Fibroblast of lung (primary cell): ENCODE data around the gene RPL36AL. TPM values are rescaled to one million over a fixed set of nuclear protein-coding genes. Genes with fewer than 3 reads are reported as not detected.

ENCODE experiments used
- DNase-seq, 2 donors: peaks; one replicate each; pipeline versions ENCODE4 v3.0.0 to v3.0.0-alpha.2; 2010; ENCODE audit warnings: low read depth in 2 of 2
- H2AFZ ChIP-seq: 2 replicates; pipeline ENCODE4 v1.5.1; 2012; ENCODE audit warnings: low read length, control low read depth, inconsistent platforms
- H3K27ac ChIP-seq: 2 replicates; pipeline ENCODE4 v1.5.1; 2011; ENCODE audit warnings: low read length, control low read depth; ENCODE audit not compliant: insufficient read depth
- H3K27me3 ChIP-seq: 2 replicates; pipeline ENCODE4 v1.5.1; 2011; ENCODE audit warnings: mild to moderate bottlenecking, low read length; ENCODE audit not compliant: control insufficient read depth, insufficient read depth
- H3K36me3 ChIP-seq: 2 replicates; pipeline ENCODE4 v1.5.1; 2011; ENCODE audit warnings: low read length; ENCODE audit not compliant: control insufficient read depth, insufficient read depth
- H3K4me1 ChIP-seq: 2 replicates; pipeline ENCODE4 v1.5.1; 2011; ENCODE audit warnings: low read length; ENCODE audit not compliant: control insufficient read depth, insufficient read depth; ENCODE audit errors: extremely low read depth
- H3K4me2 ChIP-seq: 2 replicates; pipeline ENCODE4 v1.5.1; 2011; ENCODE audit warnings: low read length, control low read depth; ENCODE audit not compliant: insufficient read depth; ENCODE audit errors: extremely low read depth
- H3K4me3 ChIP-seq, 4 experiments: fragments of 200-600 bp in 1 of 4; sonication (generic) in 1 of 4; replicated peaks in 1 of 4; 2 replicates each; pipeline ENCODE4 v1.5.1; 2011 to 2016; ENCODE audit warnings: low read length in 4 of 4, low read depth in 3 of 4, mild to moderate bottlenecking in 3 of 4, control low read depth in 2 of 4, inconsistent platforms in 1 of 4, mixed read lengths in 1 of 4; ENCODE audit not compliant: insufficient read depth in 1 of 4; ENCODE audit errors: control extremely low read depth in 1 of 4
- H3K79me2 ChIP-seq: 2 replicates; pipeline ENCODE4 v1.5.1; 2012; ENCODE audit warnings: mild to moderate bottlenecking, low read length, inconsistent platforms; ENCODE audit not compliant: control insufficient read depth, insufficient read depth
- H3K9ac ChIP-seq: 2 replicates; pipeline ENCODE4 v1.5.1; 2011; ENCODE audit warnings: mild to moderate bottlenecking, low read length, control low read depth; ENCODE audit not compliant: insufficient read depth
- H3K9me3 ChIP-seq: 2 replicates; pipeline ENCODE4 v1.5.1; 2012; ENCODE audit warnings: low read depth, low read length; ENCODE audit not compliant: control insufficient read depth, insufficient read depth
- H4K20me1 ChIP-seq: 2 replicates; pipeline ENCODE4 v1.5.1; 2011; ENCODE audit warnings: low read length; ENCODE audit not compliant: control insufficient read depth, insufficient read depth; ENCODE audit errors: extremely low read depth
- EZH2 ChIP-seq: IDR thresholded peaks from 2 replicates; pipeline ENCODE4 v1.5.1; 2012; ENCODE audit warnings: low read length, control low read depth, mild to moderate bottlenecking; ENCODE audit errors: missing control alignments
- polyA plus RNA-seq, 2 donors: library from polyadenylated mRNA; depleted of rRNA in 1 of 2; stranded (reverse) in 1 of 2; unstranded in 1 of 2; fragments of >200 nt; gene quantifications; 2 replicates each; pipeline ENCODE4 v1.2.1, GENCODE V29; 2011 to 2012; ENCODE audit warnings: missing spikeins in 1 of 2
- total RNA-seq: library from RNA; depleted of rRNA; stranded (reverse); fragments of >200 nt; gene quantifications from 2 replicates; pipeline ENCODE4 v1.2.1, GENCODE V29; 2014
- TF ChIP-seq, protein P1 (sequence below), 2 donors: IDR thresholded peaks in 1 of 2; conservative IDR thresholded peaks in 1 of 2; 1 replicate in 1 of 2; 2 replicates in 1 of 2; pipeline ENCODE4 v1.5.1; 2011 to 2012; ENCODE audit warnings: low read length in 2 of 2, control low read depth in 1 of 2, inconsistent platforms in 1 of 2, low read depth in 1 of 2, mild to moderate bottlenecking in 1 of 2

RPL36AL gene
- total and polyA plus RNA-seq, 2 donors (not counting 1 experiment from before 2014, with no cell fraction given): 281 to 383 TPM

DNA sequence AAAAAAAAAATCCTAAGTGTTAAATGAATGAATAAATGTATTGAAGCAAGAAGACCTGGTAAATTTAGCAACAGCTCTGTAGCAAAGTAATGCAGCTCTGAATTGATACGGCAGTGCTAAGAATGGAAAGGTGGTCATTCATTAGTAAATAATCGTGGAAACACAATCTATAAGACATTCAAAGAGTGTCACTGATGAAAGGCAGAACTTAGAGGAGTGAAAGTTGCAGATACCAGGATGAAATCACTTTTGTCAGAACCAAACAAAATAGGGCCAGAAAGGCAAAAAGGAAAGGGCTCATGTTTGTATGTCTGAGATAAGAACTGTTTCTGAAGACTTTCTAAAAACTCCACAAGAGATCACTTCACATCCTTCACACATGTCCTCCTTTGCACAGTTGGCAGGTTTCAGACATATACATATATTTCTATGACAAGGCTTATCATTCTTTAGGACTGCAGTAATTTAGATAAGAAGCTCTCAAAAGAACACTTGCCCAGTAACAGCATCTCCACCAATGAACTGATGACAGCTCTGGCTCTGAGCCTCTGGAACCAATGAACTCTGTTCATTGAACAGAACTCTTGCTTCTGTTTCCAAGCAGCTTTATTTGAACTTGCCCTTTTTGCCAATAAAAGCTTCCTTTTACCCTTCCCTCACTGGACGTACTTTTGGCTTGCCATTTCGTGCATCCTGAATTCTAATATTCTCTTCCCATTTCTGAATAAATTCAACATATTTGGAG lies 25.9 kb downstream of the RPL36AL start:
- H3K27ac ChIP-seq: peak overlapping the region; percentile 34

GRCh38 chr14:49593016-49593415 lies 27.4 kb downstream of the RPL36AL start:
- Histone ChIP-seq H2AFZ (no peak overlapping the region), H3K27ac (no peak overlapping the region), H3K9me3 (no peaks in the 10 kb centered on the region), H3K4me1 (no peaks in the 10 kb centered on the region), H3K36me3 (no peaks in the 10 kb centered on the region), H3K4me2 (peak overlapping the region; percentile 23), H3K27me3 (no peaks in the 10 kb centered on the region), H3K4me3 (no peak overlapping the region), H3K79me2 (peaks cover 6% of the 10 kb centered on the region), H4K20me1 (no peaks in the 10 kb centered on the region), H3K9ac (no peak overlapping the region)
- TF ChIP-seq, protein P1, sequence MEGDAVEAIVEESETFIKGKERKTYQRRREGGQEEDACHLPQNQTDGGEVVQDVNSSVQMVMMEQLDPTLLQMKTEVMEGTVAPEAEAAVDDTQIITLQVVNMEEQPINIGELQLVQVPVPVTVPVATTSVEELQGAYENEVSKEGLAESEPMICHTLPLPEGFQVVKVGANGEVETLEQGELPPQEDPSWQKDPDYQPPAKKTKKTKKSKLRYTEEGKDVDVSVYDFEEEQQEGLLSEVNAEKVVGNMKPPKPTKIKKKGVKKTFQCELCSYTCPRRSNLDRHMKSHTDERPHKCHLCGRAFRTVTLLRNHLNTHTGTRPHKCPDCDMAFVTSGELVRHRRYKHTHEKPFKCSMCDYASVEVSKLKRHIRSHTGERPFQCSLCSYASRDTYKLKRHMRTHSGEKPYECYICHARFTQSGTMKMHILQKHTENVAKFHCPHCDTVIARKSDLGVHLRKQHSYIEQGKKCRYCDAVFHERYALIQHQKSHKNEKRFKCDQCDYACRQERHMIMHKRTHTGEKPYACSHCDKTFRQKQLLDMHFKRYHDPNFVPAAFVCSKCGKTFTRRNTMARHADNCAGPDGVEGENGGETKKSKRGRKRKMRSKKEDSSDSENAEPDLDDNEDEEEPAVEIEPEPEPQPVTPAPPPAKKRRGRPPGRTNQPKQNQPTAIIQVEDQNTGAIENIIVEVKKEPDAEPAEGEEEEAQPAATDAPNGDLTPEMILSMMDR (conservative IDR thresholded peaks at IDR 0.05 in 1 of 2, IDR thresholded peaks at IDR 0.05 in 1 of 2; ENCODE audit: low read depth in 1 of 2, low read length in 2 of 2): no peak
- TF ChIP-seq EZH2: no peak
- DNase-seq: peak; percentile 40 to 72

More for the DNA sequence above, 25.9 kb downstream of the RPL36AL start:
- Histone ChIP-seq H4K20me1 (no peaks in the 10 kb centered on the region), H3K4me1 (no peaks in the 10 kb centered on the region), H3K9me3 (no peaks in the 10 kb centered on the region), H3K9ac (no peak overlapping the region), H3K27me3 (no peaks in the 10 kb centered on the region), H3K4me3 (no peak overlapping the region), H2AFZ (no peak overlapping the region), H3K79me2 (peaks cover 20% of the 10 kb centered on the region), H3K36me3 (no peaks in the 10 kb centered on the region), H3K4me2 (peak overlapping the region; percentile 33)
- TF ChIP-seq, protein P1 (conservative IDR thresholded peaks at IDR 0.05 in 1 of 2, IDR thresholded peaks at IDR 0.05 in 1 of 2; ENCODE audit: low read depth in 1 of 2, low read length in 2 of 2): no peak
- no peak for TF ChIP-seq EZH2
- DNase-seq: peak; percentile 74 to 84

- TF ChIP-seq, protein P1 (conservative IDR thresholded peaks at IDR 0.05 in 1 of 2, IDR thresholded peaks at IDR 0.05 in 1 of 2; ENCODE audit: low read depth in 1 of 2, low read length in 2 of 2): no peak
- no peak for TF ChIP-seq EZH2
- H2AFZ ChIP-seq: no peak overlapping the region
- no peaks in the 10 kb centered on the region for H3K27me3 ChIP-seq
- H3K27ac ChIP-seq: no peak overlapping the region
- H3K79me2 ChIP-seq: peaks cover 18% of the 10 kb centered on the region
- no peaks in the 10 kb centered on the region for H4K20me1 ChIP-seq
- no peak overlapping the region for H3K9ac ChIP-seq
- no peaks in the 10 kb centered on the region for H3K9me3 ChIP-seq
- no peak for DNase-seq
- no peak overlapping the region for H3K4me3 ChIP-seq
- no peaks in the 10 kb centered on the region for H3K36me3 ChIP-seq
- H3K4me2 ChIP-seq: no peak overlapping the region
- H3K4me1 ChIP-seq: no peaks in the 10 kb centered on the region
Observed at GRCh38 chr14:49589387-49589786, 31.0 kb downstream of the RPL36AL start.
